Stimulated activated CD4-positive, alpha-beta T cell treated with anti-CD3 and anti-CD28 coated beads, Interleukin-4, amount 100 ng/mL, for 4 hours (primary cell): ENCODE results near the gene RCAN3.
"Not testable (repeated sequence)": the region's sequence is repeated elsewhere in the genome, so short reads cannot be mapped to it uniquely, and the experiment has no call there.

Experiments
- DNase-seq, 2 experiments: peaks; one replicate each; pipeline ENCODE4 v3.0.0-alpha.2; 2020

The RCAN3 gene

GRCh38 chr1:24502709-24503058, at the start of gene RCAN3:
Gene RCAN3 (plus strand): TSS chr1:24502836. CDS start chr1:24514373, 11,537 bp downstream.
- peak; percentile 89 to 90 for DNase-seq

GRCh38 chr1:24452922-24453485, 49.6 kb upstream of the RCAN3 start:
- DNase-seq = no peak

GRCh38 chr1:24454673-24455072, 48.0 kb upstream of the RCAN3 start:
- DNase-seq = no peak

GRCh38 chr1:24455272-24455671, 47.4 kb upstream of the RCAN3 start:
- no peak for DNase-seq

GRCh38 chr1:24457866-24458265, 44.8 kb upstream of the RCAN3 start:
- no peak for DNase-seq

- DNase-seq = no peak
Measured at GRCh38 chr1:24459551-24460266, 42.9 kb upstream of the RCAN3 start.

- not testable (repeated sequence) for DNase-seq
Measured at GRCh38 chr1:24462128-24462527, 40.5 kb upstream of the RCAN3 start.

- DNase-seq = no peak
Measured at GRCh38 chr1:24463776-24464735, 38.6 kb upstream of the RCAN3 start.

GRCh38 chr1:24465099-24465498, 37.5 kb upstream of the RCAN3 start:
- DNase-seq = no peak

- no peak for DNase-seq
Measured at GRCh38 chr1:24465638-24466037, 37.0 kb upstream of the RCAN3 start.

GRCh38 chr1:24468685-24469316, 33.8 kb upstream of the RCAN3 start:
- no peak for DNase-seq

GRCh38 chr1:24470592-24470991, 32.0 kb upstream of the RCAN3 start:
- no peak for DNase-seq

GRCh38 chr1:24472527-24473251, 29.9 kb upstream of the RCAN3 start:
- DNase-seq = no peak

- DNase-seq = no peak
Measured at GRCh38 chr1:24474193-24474592, 28.4 kb upstream of the RCAN3 start.

GRCh38 chr1:24475700-24476099, 26.9 kb upstream of the RCAN3 start:
- DNase-seq = no peak

- no peak for DNase-seq
Measured at GRCh38 chr1:24476571-24476970, 26.1 kb upstream of the RCAN3 start.

GRCh38 chr1:24477309-24477708, 25.3 kb upstream of the RCAN3 start:
- DNase-seq = no peak

- peak; percentile 34 to 71 for DNase-seq
Measured at GRCh38 chr1:24481101-24481500, 21.5 kb upstream of the RCAN3 start.

- DNase-seq = peak in 1 of 2 experiments; percentile 42
Measured at GRCh38 chr1:24481843-24482610, 20.6 kb upstream of the RCAN3 start.

- peak in 1 of 2 experiments; percentile 30 for DNase-seq
Measured at GRCh38 chr1:24483441-24483840, 19.2 kb upstream of the RCAN3 start.

GRCh38 chr1:24484199-24484598, 18.4 kb upstream of the RCAN3 start:
- DNase-seq = peak in 1 of 2 experiments; percentile 21
